T-helper 17 cell (primary cell): ENCODE results near the gene SUPT3H. TPM values are rescaled to one million over a fixed set of nuclear protein-coding genes. Genes with fewer than 3 reads are reported as not detected.

Experiments used
- ATAC-seq: fragments of 150-1000 bp; cut with Tn5 transposase; 2 replicates; pipeline ENCODE4 v1.10.0; 2021; ENCODE audit warnings: mild to moderate bottlenecking, moderate library complexity
- DNase-seq, 3 donors: peaks; one replicate each; pipeline versions ENCODE4 v3.0.0 to v3.0.0-alpha.2; 2020 to 2021
- H3K9me3 ChIP-seq: one replicate; pipeline ENCODE4 v1.7.0; 2013; ENCODE audit warnings: low read length, mild to moderate bottlenecking; ENCODE audit not compliant: control insufficient read depth, poor library complexity, severe bottlenecking
- H3K27ac Mint-ChIP-seq: one replicate; pipeline ENCODE4 v1.8.0; 2022; ENCODE audit warnings: mild to moderate bottlenecking, moderate library complexity, mixed read lengths
- H3K27me3 Mint-ChIP-seq: one replicate; pipeline ENCODE4 v1.8.0; 2022; ENCODE audit warnings: mixed read lengths
- H3K36me3 Mint-ChIP-seq: one replicate; pipeline ENCODE4 v1.8.0; 2022; ENCODE audit warnings: low read depth, mixed read lengths
- H3K4me1 Mint-ChIP-seq: one replicate; pipeline ENCODE4 v1.8.0; 2022; ENCODE audit warnings: mild to moderate bottlenecking, mixed read lengths
- H3K4me3 Mint-ChIP-seq: one replicate; pipeline ENCODE4 v1.8.0; 2022; ENCODE audit warnings: mild to moderate bottlenecking, moderate library complexity, mixed read lengths
- total RNA-seq, 4 donors: library from RNA in 2 of 4; stranded (reverse) in 2 of 4; gene quantifications; one replicate each; pipeline ENCODE4 v1.2.3 and lab custom pipeline; 2022 to 2026

Gene SUPT3H
- total RNA-seq, 2 donors from 2014 or later = 10.8 to 17.6 TPM

- H3K27ac Mint-ChIP-seq = peak overlapping the region; percentile 87
- H3K4me3 Mint-ChIP-seq = no peak overlapping the region
- H3K9me3 ChIP-seq = no peaks in the 10 kb centered on the region
- no peaks in the 10 kb centered on the region for H3K36me3 Mint-ChIP-seq
- H3K27me3 Mint-ChIP-seq = no peaks in the 10 kb centered on the region
- H3K4me1 Mint-ChIP-seq = peaks cover 10% of the 10 kb centered on the region
- ATAC-seq (peak; percentile 86), DNase-seq (no peak)
Observed at GRCh38 chr6:45021676-45022075, 356.1 kb downstream of the SUPT3H start.

DNA sequence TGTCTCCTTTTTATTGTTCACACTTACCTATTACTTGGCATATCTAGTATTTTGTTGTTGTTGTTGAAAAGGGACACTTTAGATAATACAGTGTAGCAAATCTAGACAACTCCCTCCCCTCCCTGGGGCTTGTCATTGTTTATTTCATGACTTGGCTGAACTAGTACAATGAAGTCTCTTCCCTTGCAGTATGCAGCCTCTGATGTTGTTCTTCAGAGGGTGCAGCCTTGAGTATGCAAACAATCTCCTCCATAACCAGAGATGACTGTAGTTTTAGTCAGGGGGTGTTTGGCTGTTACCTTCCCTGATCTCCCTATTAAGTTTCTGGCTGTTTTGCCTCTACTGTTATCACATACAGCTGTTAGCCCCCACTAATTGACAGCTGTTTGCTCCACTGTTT, 365.0 kb downstream of the SUPT3H start:
- no peaks in the 10 kb centered on the region for H3K9me3 ChIP-seq
- H3K27me3 Mint-ChIP-seq = no peaks in the 10 kb centered on the region
- H3K4me1 Mint-ChIP-seq = no peaks in the 10 kb centered on the region
- no peak overlapping the region for H3K4me3 Mint-ChIP-seq
- DNase-seq = no peak
- ATAC-seq = no peak
- H3K36me3 Mint-ChIP-seq = peaks cover 2% of the 10 kb centered on the region
- peak overlapping the region; percentile 0 for H3K27ac Mint-ChIP-seq

DNA sequence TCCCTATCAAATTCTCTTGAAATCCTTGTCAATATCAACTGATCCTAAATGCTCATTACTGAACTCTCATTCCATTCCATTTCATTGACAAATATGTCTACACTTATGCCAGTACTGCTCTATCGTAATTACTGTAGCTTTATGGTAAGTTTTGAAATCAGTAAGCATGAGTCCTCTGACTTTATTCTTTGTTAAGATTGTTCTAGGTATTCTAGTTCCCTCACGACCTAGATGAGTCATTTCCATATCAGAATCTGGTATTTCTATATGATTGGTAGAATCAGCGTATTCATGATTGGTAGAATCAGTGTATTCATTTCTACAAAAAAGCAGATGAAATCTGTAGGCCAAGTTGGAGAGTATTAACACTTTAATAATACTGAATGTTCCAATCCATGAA, 368.2 kb downstream of the SUPT3H start:
- DNase-seq = no peak
- no peaks in the 10 kb centered on the region for H3K9me3 ChIP-seq
- H3K27me3 Mint-ChIP-seq = no peaks in the 10 kb centered on the region
- peaks cover 2% of the 10 kb centered on the region for H3K36me3 Mint-ChIP-seq
- no peak for ATAC-seq
- no peak overlapping the region for H3K4me3 Mint-ChIP-seq
- no peak overlapping the region for H3K27ac Mint-ChIP-seq
- H3K4me1 Mint-ChIP-seq = no peaks in the 10 kb centered on the region

DNA sequence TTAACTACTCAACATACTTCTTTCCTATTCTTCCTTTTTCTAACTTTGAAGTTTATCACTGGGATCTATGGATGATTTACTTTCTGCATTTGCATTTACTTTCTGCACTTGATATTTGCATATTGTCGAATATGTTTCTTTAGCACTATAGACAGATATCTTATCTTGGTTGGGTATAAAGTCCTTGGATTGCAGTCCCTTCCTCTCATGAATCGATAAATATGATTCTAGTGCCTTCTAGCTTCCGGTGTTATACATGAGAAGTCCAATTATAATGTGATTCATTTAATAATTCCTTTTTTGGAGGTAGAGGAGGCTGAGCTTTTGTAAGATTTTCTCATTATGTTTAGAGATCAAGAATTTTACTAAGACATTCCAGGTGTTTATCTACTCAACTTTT, 370.8 kb downstream of the SUPT3H start:
- DNase-seq = no peak

GRCh38 chr6:45003961-45004360, 373.8 kb downstream of the SUPT3H start:
- Mint-ChIP-seq H3K4me1 (peaks cover 14% of the 10 kb centered on the region), H3K27ac (no peak overlapping the region), H3K27me3 (no peaks in the 10 kb centered on the region), H3K4me3 (no peak overlapping the region), H3K36me3 (no peaks in the 10 kb centered on the region)
- ATAC-seq (no peak), DNase-seq (no peak)
- no peaks in the 10 kb centered on the region for H3K9me3 ChIP-seq

More for the DNA sequence above, 370.8 kb downstream of the SUPT3H start:
- ATAC-seq = no peak
- H3K36me3 Mint-ChIP-seq = no peaks in the 10 kb centered on the region
- no peak overlapping the region for H3K4me3 Mint-ChIP-seq
- no peaks in the 10 kb centered on the region for H3K27me3 Mint-ChIP-seq
- H3K9me3 ChIP-seq = no peaks in the 10 kb centered on the region
- H3K4me1 Mint-ChIP-seq = peaks cover 4% of the 10 kb centered on the region
- no peak overlapping the region for H3K27ac Mint-ChIP-seq

- no peak overlapping the region for H3K4me3 Mint-ChIP-seq
- H3K4me1 Mint-ChIP-seq = peaks cover 14% of the 10 kb centered on the region
- ATAC-seq (no peak), DNase-seq (no peak)
- H3K36me3 Mint-ChIP-seq = no peaks in the 10 kb centered on the region
- no peaks in the 10 kb centered on the region for H3K9me3 ChIP-seq
- peak overlapping the region; percentile 80 for H3K27ac Mint-ChIP-seq
- no peaks in the 10 kb centered on the region for H3K27me3 Mint-ChIP-seq
Observed at GRCh38 chr6:45003387-45003786, 374.3 kb downstream of the SUPT3H start.

GRCh38 chr6:45002390-45003105, 375.2 kb downstream of the SUPT3H start:
- Mint-ChIP-seq H3K36me3 (no peaks in the 10 kb centered on the region), H3K27ac (peak overlapping the region; percentile 80), H3K4me1 (peaks cover 14% of the 10 kb centered on the region), H3K4me3 (no peak overlapping the region), H3K27me3 (no peaks in the 10 kb centered on the region)
- ATAC-seq (peak; percentile 51), DNase-seq (no peak)
- H3K9me3 ChIP-seq = no peaks in the 10 kb centered on the region

DNA sequence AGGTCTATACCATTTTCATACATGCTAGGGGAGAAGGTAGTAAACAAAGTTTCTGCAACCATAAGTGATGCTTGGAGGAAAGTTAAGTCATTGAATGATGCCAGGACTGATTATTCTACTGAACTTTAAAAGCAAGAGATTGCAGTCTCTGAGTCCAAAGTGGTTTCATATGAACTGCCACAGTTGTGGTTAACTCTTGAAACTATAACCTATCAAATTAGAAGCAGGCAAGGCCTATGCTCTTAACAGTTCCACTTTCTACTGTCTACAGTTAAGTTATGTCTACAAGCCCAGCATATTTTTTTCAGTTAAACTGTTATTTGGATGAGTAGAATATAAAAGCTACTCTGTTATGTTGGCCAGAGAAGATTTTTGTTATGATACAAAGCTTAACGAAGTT, 376.1 kb downstream of the SUPT3H start:
- peaks cover 14% of the 10 kb centered on the region for H3K4me1 Mint-ChIP-seq
- peak overlapping the region; percentile 80 for H3K27ac Mint-ChIP-seq
- no peak for DNase-seq
- H3K36me3 Mint-ChIP-seq = no peaks in the 10 kb centered on the region
- ATAC-seq = peak; percentile 81
- no peaks in the 10 kb centered on the region for H3K27me3 Mint-ChIP-seq
- no peak overlapping the region for H3K4me3 Mint-ChIP-seq
- no peaks in the 10 kb centered on the region for H3K9me3 ChIP-seq

DNA sequence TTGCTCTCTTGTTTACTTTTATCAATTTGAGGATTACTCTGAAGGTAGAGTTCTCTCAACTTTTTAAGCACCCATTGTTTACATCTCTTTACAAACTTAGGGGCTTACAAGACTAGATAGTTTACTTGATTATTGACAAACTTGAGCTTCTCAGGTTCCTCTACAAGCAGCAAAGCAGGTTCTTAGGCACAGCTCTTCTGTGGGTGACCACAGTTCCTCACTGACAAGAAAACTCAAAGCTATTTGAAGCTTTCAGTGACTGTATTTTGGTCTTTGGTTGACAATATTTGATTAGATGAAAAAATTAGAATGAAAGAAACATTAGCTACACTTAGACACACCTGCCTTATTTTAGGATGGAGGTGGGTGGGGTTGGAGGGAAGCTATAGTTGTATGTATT, 376.9 kb downstream of the SUPT3H start:
- ATAC-seq (peak; percentile 38), DNase-seq (no peak)
- no peaks in the 10 kb centered on the region for H3K36me3 Mint-ChIP-seq
- H3K4me1 Mint-ChIP-seq = peaks cover 14% of the 10 kb centered on the region
- H3K27me3 Mint-ChIP-seq = no peaks in the 10 kb centered on the region
- H3K9me3 ChIP-seq = no peaks in the 10 kb centered on the region
- no peak overlapping the region for H3K4me3 Mint-ChIP-seq
- peak overlapping the region; percentile 80 for H3K27ac Mint-ChIP-seq

GRCh38 chr6:44999066-44999465, 378.7 kb downstream of the SUPT3H start:
- DNase-seq = no peak
- no peak overlapping the region for H3K4me3 Mint-ChIP-seq
- ATAC-seq = no peak
- no peaks in the 10 kb centered on the region for H3K36me3 Mint-ChIP-seq
- no peaks in the 10 kb centered on the region for H3K27me3 Mint-ChIP-seq
- H3K27ac Mint-ChIP-seq = no peak overlapping the region
- no peaks in the 10 kb centered on the region for H3K9me3 ChIP-seq
- H3K4me1 Mint-ChIP-seq = peaks cover 14% of the 10 kb centered on the region

DNA sequence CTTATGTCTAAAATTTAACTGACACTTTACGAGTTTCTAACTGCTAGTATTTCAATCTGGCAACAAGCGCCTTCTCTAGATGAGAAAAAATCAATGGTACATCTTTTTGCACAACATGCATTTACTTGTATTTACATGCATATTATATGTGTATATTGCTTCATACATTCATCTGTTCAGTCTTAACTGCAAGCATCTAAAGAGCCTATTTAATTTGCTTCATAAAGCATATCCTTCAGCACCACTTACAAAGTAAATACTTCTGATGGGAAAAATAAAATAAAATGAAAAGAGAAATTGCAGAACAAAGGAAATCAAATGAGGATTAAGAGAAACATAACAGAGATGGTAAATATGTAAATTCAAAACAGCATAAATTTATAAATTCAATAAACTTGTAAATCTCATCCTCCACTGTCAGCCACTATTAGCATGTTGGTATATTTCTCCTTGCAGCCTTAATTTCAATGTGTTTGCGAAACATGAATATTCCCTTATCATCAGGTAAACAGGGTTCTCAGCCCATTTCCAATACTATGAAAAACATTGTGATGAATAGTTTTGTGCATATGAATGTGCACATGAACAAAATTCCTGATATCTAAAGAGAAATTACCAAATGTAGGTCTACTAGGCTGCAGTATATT, 382.1 kb downstream of the SUPT3H start:
- Mint-ChIP-seq H3K27me3 (no peaks in the 10 kb centered on the region), H3K4me3 (no peak overlapping the region), H3K4me1 (peaks cover 7% of the 10 kb centered on the region), H3K27ac (no peak overlapping the region), H3K36me3 (no peaks in the 10 kb centered on the region)
- DNase-seq = no peak
- no peak for ATAC-seq
- no peaks in the 10 kb centered on the region for H3K9me3 ChIP-seq

- no peaks in the 10 kb centered on the region for H3K27me3 Mint-ChIP-seq
Observed at GRCh38 chr6:44989391-44989790, 388.3 kb downstream of the SUPT3H start.

GRCh38 chr6:44985006-44985405, 392.7 kb downstream of the SUPT3H start:
- Mint-ChIP-seq H3K4me3 (no peak overlapping the region), H3K4me1 (peaks cover 15% of the 10 kb centered on the region), H3K27me3 (no peaks in the 10 kb centered on the region), H3K27ac (no peak overlapping the region), H3K36me3 (peaks cover 2% of the 10 kb centered on the region)
- no peaks in the 10 kb centered on the region for H3K9me3 ChIP-seq
- DNase-seq = no peak
- no peak for ATAC-seq

More at GRCh38 chr6:44989391-44989790, 388.3 kb downstream of the SUPT3H start:
- Mint-ChIP-seq H3K36me3 (peaks cover 2% of the 10 kb centered on the region), H3K4me1 (peaks cover 20% of the 10 kb centered on the region), H3K27ac (no peak overlapping the region), H3K4me3 (no peak overlapping the region)
- no peaks in the 10 kb centered on the region for H3K9me3 ChIP-seq
- ATAC-seq (no peak), DNase-seq (no peak)
